ENCODE data around the gene WNT7A. TPM values are rescaled to one million over a fixed set of nuclear protein-coding genes. Genes with fewer than 3 reads are reported as not detected.

The WNT7A gene
- total and polyA plus RNA-seq, 2 donors (not counting 3 experiments of a cell fraction or from before 2014, with no cell fraction given): not detected

DNA sequence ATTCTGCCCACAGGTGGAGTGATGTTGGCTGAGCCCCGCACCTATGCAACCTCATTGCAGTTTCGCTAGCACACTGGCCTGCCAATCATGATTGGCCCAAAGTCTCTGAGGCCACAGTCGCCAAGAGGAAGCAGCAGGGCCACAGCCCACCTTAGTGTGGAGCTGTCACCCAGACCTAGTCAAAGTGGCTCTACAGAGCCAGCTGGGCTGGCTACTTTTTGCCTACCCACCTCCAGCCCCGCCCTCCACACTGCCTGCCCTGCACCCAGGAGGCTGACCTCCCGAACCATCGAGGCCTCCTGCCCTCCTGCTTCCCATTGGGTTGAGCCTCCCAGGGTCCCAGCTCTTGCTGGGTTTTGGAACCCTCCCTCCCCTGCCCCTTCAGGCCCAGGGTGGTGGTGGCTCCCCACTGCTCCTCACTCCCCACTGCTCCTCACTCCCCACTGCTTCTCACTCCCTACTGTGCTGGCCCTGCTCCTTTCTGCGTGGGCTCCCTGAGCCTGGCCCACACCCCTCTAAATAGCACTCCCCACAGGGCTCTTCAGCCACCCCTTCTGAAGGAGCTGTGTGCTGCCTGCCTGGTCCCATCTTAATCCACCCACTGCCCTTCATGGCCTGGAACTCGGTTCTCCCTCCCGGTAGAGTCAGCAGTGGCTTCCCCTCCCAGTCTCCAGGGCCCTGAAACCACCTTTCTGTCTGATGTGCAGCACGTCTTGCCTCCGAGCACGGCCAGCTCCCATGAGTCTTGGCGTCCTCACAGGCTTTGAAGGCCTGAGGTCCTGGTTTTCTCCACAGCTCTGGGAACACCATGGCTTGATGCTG lies 89.3 kb downstream of the WNT7A start:
- no peaks in the 10 kb centered on the region for H3K36me3 ChIP-seq (ENCODE audit: control insufficient read depth in 2 of 2, extremely low read depth in 1 of 2, insufficient read depth in 2 of 2, low read length in 2 of 2)
- no peak for DNase-seq (ENCODE audit: low read depth, low spot score)
- no peak overlapping the region for H2AFZ ChIP-seq (ENCODE audit: low read depth, low read length)
- H3K4me2 ChIP-seq (ENCODE audit: insufficient read depth, low read length): no peak overlapping the region
- ChIA-PET POLR2A (no interaction called here), CTCF (no interaction called here)
- dilution Hi-C loops (cut with MboI; ENCODE audit: extremely low pct_ligation_motif_present, low sequenced_read_pairs) (no loop called here), intact Hi-C loops (cut with micrococcal nuclease) (no loop called here)
- TF ChIP-seq POLR2A (IDR thresholded peaks at IDR 0.05; ENCODE audit: low read depth, low read length) (no peak), EZH2 (IDR thresholded peaks at IDR 0.05; ENCODE audit: borderline replicate concordance, low read depth, low read length, severe bottlenecking) (no peak), CTCF (IDR thresholded peaks at IDR 0.05; ENCODE audit: extremely low read depth in 1 of 2, insufficient read depth in 1 of 2, low read depth in 1 of 2, low read length in 2 of 2) (no peak), FOS (IDR thresholded peaks at IDR 0.05; ENCODE audit: borderline replicate concordance, insufficient read depth, low read length) (no peak), GATA2 (IDR thresholded peaks at IDR 0.05; ENCODE audit: insufficient read depth, insufficient read length, low read depth, low read length) (no peak), JUN (IDR thresholded peaks at IDR 0.05; ENCODE audit: borderline replicate concordance, insufficient read depth, insufficient read length, low read depth) (no peak), MYC (IDR thresholded peaks at IDR 0.05; ENCODE audit: low read depth, low read length) (no peak), POLR2AphosphoS5 (IDR thresholded peaks at IDR 0.05; ENCODE audit: insufficient read depth, low read depth, low read length) (no peak)
- TF ChIP-seq, protein P1, sequence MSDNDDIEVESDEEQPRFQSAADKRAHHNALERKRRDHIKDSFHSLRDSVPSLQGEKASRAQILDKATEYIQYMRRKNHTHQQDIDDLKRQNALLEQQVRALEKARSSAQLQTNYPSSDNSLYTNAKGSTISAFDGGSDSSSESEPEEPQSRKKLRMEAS (IDR thresholded peaks at IDR 0.05; ENCODE audit: insufficient read depth, insufficient read length): no peak
- H3K9me1 ChIP-seq (replicated peaks; ENCODE audit: control insufficient read depth, extremely low read depth, insufficient read depth, low read length): no peaks in the 10 kb centered on the region
- no TSS peak for BruUV-seq (replicated peaks)
- no peak overlapping the region for H3K9ac ChIP-seq (replicated peaks; ENCODE audit: extremely low read depth, insufficient read depth, low read length)
- H3K4me3 ChIP-seq (replicated peaks in 1 of 3; ENCODE audit: insufficient read depth in 1 of 3, low read depth in 1 of 3, low read length in 3 of 3): no peak overlapping the region
- no peaks in the 10 kb centered on the region for H4K20me1 ChIP-seq (replicated peaks; ENCODE audit: control insufficient read depth, extremely low read depth, insufficient read depth, low read length)
- no peaks in the 10 kb centered on the region for H3K27me3 ChIP-seq (ENCODE audit: control insufficient read depth in 2 of 2, insufficient read depth in 2 of 2, low read length in 2 of 2)
- no peaks in the 10 kb centered on the region for H3K9me3 ChIP-seq (replicated peaks; ENCODE audit: control insufficient read depth, insufficient read depth, low read length)
- no peaks in the 10 kb centered on the region for H3K79me2 ChIP-seq (ENCODE audit: control insufficient read depth, insufficient read depth, low read length)
- no peak for FAIRE-seq
- H3K27ac ChIP-seq (ENCODE audit: insufficient read depth, low read depth, low read length): no peak overlapping the region
- H3K4me1 ChIP-seq (ENCODE audit: control insufficient read depth, extremely low read depth, insufficient read depth, low read length): no peaks in the 10 kb centered on the region
